Globus pallidus (tissue), 1 donor: ENCODE results near the gene GCAT.

Experiments
- DNase-seq: peaks from one replicate; pipeline ENCODE4 v3.0.0-alpha.2; 2015; ENCODE audit warnings: low spot score

Gene GCAT

GRCh38 chr22:37807410-37808293 is at the start of gene GCAT:
Gene GCAT (plus strand): TSS chr22:37807934. CDS start chr22:37807968, 34 bp downstream.
- peak; percentile 94 for DNase-seq

GRCh38 chr22:37758694-37759093 is 49.0 kb upstream of the GCAT start:
- no peak for DNase-seq

GRCh38 chr22:37759281-37759680 is 48.5 kb upstream of the GCAT start:
- DNase-seq = no peak

GRCh38 chr22:37760152-37760551 is 47.6 kb upstream of the GCAT start:
- no peak for DNase-seq

GRCh38 chr22:37762389-37762836 is 45.3 kb upstream of the GCAT start:
- no peak for DNase-seq

GRCh38 chr22:37763012-37763411 is 44.7 kb upstream of the GCAT start:
- no peak for DNase-seq

GRCh38 chr22:37763652-37764051 is 44.1 kb upstream of the GCAT start:
- DNase-seq = no peak

- DNase-seq = no peak
Measured at GRCh38 chr22:37764622-37765021, 43.1 kb upstream of the GCAT start.

- no peak for DNase-seq
Measured at GRCh38 chr22:37765498-37765897, 42.2 kb upstream of the GCAT start.

- no peak for DNase-seq
Measured at GRCh38 chr22:37765953-37766576, 41.7 kb upstream of the GCAT start.

GRCh38 chr22:37768273-37768672 is 39.5 kb upstream of the GCAT start:
- no peak for DNase-seq

- DNase-seq = no peak
Measured at GRCh38 chr22:37769056-37769455, 38.7 kb upstream of the GCAT start.

GRCh38 chr22:37771081-37771480 is 36.7 kb upstream of the GCAT start:
- DNase-seq = no peak

GRCh38 chr22:37771702-37772427 is 35.9 kb upstream of the GCAT start:
- DNase-seq = no peak

- DNase-seq = no peak
Measured at GRCh38 chr22:37774728-37775127, 33.0 kb upstream of the GCAT start.

- DNase-seq = no peak
Measured at GRCh38 chr22:37775785-37776638, 31.7 kb upstream of the GCAT start.

GRCh38 chr22:37776639-37777005 is 31.1 kb upstream of the GCAT start:
- no peak for DNase-seq

- no peak for DNase-seq
Measured at GRCh38 chr22:37777122-37777687, 30.5 kb upstream of the GCAT start.

GRCh38 chr22:37778370-37779009 is 29.2 kb upstream of the GCAT start:
- no peak for DNase-seq

- DNase-seq = no peak
Measured at GRCh38 chr22:37781434-37782059, 26.2 kb upstream of the GCAT start.
